Astrocyte (in vitro differentiated cells and primary cell): ENCODE measurements around the gene OSBPL9. TPM values are rescaled to one million over a fixed set of nuclear protein-coding genes. Genes with fewer than 3 reads are reported as not detected.

ENCODE experiments used
- DNase-seq: peaks from one replicate; pipeline ENCODE4 v3.0.0-alpha.2; 2010; ENCODE audit warnings: low read depth
- FAIRE-seq: peaks from 2 replicates; lab custom pipeline; 2011; peaks lifted over from hg19 to GRCh38; lab: Jason Lieb, UNC
- H2AFZ ChIP-seq: 2 replicates; pipeline ENCODE4 v1.6.0; 2012; ENCODE audit warnings: low read depth, low read length, inconsistent platforms
- H3K27ac ChIP-seq: 2 replicates; pipeline ENCODE4 v1.5.1; 2011; ENCODE audit warnings: low read depth, low read length, inconsistent platforms
- H3K27me3 ChIP-seq: 2 replicates; pipeline ENCODE4 v1.6.0; 2011; ENCODE audit warnings: low read length, inconsistent platforms; ENCODE audit not compliant: insufficient read depth
- H3K36me3 ChIP-seq: 2 replicates; pipeline ENCODE4 v1.5.1; 2011; ENCODE audit warnings: low read length, inconsistent platforms; ENCODE audit not compliant: insufficient read depth
- H3K4me1 ChIP-seq: 2 replicates; pipeline ENCODE4 v1.5.1; 2011; ENCODE audit warnings: low read length, inconsistent platforms; ENCODE audit not compliant: insufficient read depth
- H3K4me2 ChIP-seq: 2 replicates; pipeline ENCODE4 v1.6.0; 2012; ENCODE audit warnings: low read length, inconsistent platforms
- H3K4me3 ChIP-seq: 2 replicates; pipeline ENCODE4 v1.5.1; 2011; ENCODE audit warnings: low read depth, mild to moderate bottlenecking, low read length, inconsistent platforms; ENCODE audit not compliant: insufficient read depth
- H3K79me2 ChIP-seq: 2 replicates; pipeline ENCODE4 v1.6.0; 2012; ENCODE audit warnings: mild to moderate bottlenecking, low read length, inconsistent platforms; ENCODE audit not compliant: insufficient read depth
- H3K9ac ChIP-seq: 2 replicates; pipeline ENCODE4 v1.6.0; 2012; ENCODE audit warnings: mild to moderate bottlenecking, low read length, inconsistent platforms
- H3K9me3 ChIP-seq: 2 replicates; pipeline ENCODE4 v1.5.1; 2012; ENCODE audit warnings: low read depth, mild to moderate bottlenecking, low read length, inconsistent platforms; ENCODE audit not compliant: insufficient read depth
- H4K20me1 ChIP-seq: 2 replicates; pipeline ENCODE4 v1.6.0; 2012; ENCODE audit warnings: low read length, inconsistent platforms; ENCODE audit not compliant: insufficient read depth
- H3K27ac Mint-ChIP-seq: one replicate; pipeline ENCODE4 v1.8.0; 2021; ENCODE audit warnings: mild to moderate bottlenecking, mixed read lengths; ENCODE audit not compliant: unreplicated experiment
- H3K27me3 Mint-ChIP-seq: one replicate; pipeline ENCODE4 v1.8.0; 2021; ENCODE audit warnings: low read depth, mixed read lengths; ENCODE audit not compliant: unreplicated experiment
- H3K36me3 Mint-ChIP-seq: one replicate; pipeline ENCODE4 v1.8.0; 2021; ENCODE audit warnings: low read depth, mixed read lengths; ENCODE audit not compliant: unreplicated experiment
- H3K4me1 Mint-ChIP-seq: one replicate; pipeline ENCODE4 v1.8.0; 2021; ENCODE audit warnings: low read depth, mixed read lengths; ENCODE audit not compliant: unreplicated experiment
- H3K4me3 Mint-ChIP-seq: one replicate; pipeline ENCODE4 v1.8.0; 2021; ENCODE audit warnings: mild to moderate bottlenecking, moderate library complexity, mixed read lengths; ENCODE audit not compliant: unreplicated experiment
- H3K9me3 Mint-ChIP-seq: one replicate; pipeline ENCODE4 v1.8.0; 2021; ENCODE audit warnings: mild to moderate bottlenecking, mixed read lengths; ENCODE audit not compliant: unreplicated experiment
- CTCF ChIP-seq: IDR thresholded peaks from 2 replicates; pipeline ENCODE4 v1.5.1; 2011; ENCODE audit warnings: low read depth, mild to moderate bottlenecking, inconsistent platforms, low read length, moderate library complexity; ENCODE audit not compliant: insufficient read depth
- EZH2 ChIP-seq: IDR thresholded peaks from 2 replicates; pipeline ENCODE4 v1.6.1; 2012; ENCODE audit warnings: mild to moderate bottlenecking, low read length, inconsistent platforms; ENCODE audit not compliant: insufficient read depth
- total RNA-seq: library from RNA; stranded (reverse); gene quantifications from 2 replicates; pipeline ENCODE4 v1.2.1, GENCODE V29; 2021

OSBPL9 gene
- total RNA-seq, 1 donor from 2014 or later: 117 TPM

- H3K27ac ChIP-seq: no peak overlapping the region
- H3K4me3 ChIP-seq: no peak overlapping the region
- H3K9me3 ChIP-seq: no peaks in the 10 kb centered on the region
- TF ChIP-seq EZH2 (no peak), CTCF (no peak)
- no peak overlapping the region for H2AFZ ChIP-seq
- Mint-ChIP-seq H3K36me3 (no peaks in the 10 kb centered on the region), H3K27me3 (no peaks in the 10 kb centered on the region), H3K4me3 (no peak overlapping the region), H3K4me1 (peaks cover 17% of the 10 kb centered on the region), H3K9me3 (no peaks in the 10 kb centered on the region), H3K27ac (no peak overlapping the region)
- H3K36me3 ChIP-seq: no peaks in the 10 kb centered on the region
- no peak overlapping the region for H3K4me2 ChIP-seq
- DNase-seq (peak; percentile 23), FAIRE-seq (no peak)
- no peak overlapping the region for H3K9ac ChIP-seq
- H3K79me2 ChIP-seq: peaks cover 4% of the 10 kb centered on the region
- H4K20me1 ChIP-seq: no peaks in the 10 kb centered on the region
- H3K27me3 ChIP-seq: no peaks in the 10 kb centered on the region
- H3K4me1 ChIP-seq: peaks cover 10% of the 10 kb centered on the region
Observed at GRCh38 chr1:51686450-51686849, 69.6 kb downstream of the OSBPL9 start.

GRCh38 chr1:51689075-51689440 lies 72.2 kb downstream of the OSBPL9 start:
- H3K27ac Mint-ChIP-seq: peak overlapping the region; percentile 41
- no peaks in the 10 kb centered on the region for H3K27me3 Mint-ChIP-seq
- peak; percentile 32 for FAIRE-seq
- no peak overlapping the region for H2AFZ ChIP-seq
- TF ChIP-seq EZH2 (no peak), CTCF (no peak)
- peaks cover 24% of the 10 kb centered on the region for H3K4me1 Mint-ChIP-seq
- H4K20me1 ChIP-seq: no peaks in the 10 kb centered on the region
- peak overlapping the region; percentile 63 for H3K4me2 ChIP-seq
- H3K36me3 Mint-ChIP-seq: no peaks in the 10 kb centered on the region
- no peaks in the 10 kb centered on the region for H3K9me3 Mint-ChIP-seq
- H3K9me3 ChIP-seq: no peaks in the 10 kb centered on the region
- H3K27me3 ChIP-seq: no peaks in the 10 kb centered on the region
- no peak overlapping the region for H3K9ac ChIP-seq
- no peak overlapping the region for H3K4me3 ChIP-seq
- DNase-seq: no peak
- no peak overlapping the region for H3K27ac ChIP-seq
- H3K4me1 ChIP-seq: peaks cover 25% of the 10 kb centered on the region
- H3K79me2 ChIP-seq: peaks cover 4% of the 10 kb centered on the region
- no peak overlapping the region for H3K4me3 Mint-ChIP-seq
- no peaks in the 10 kb centered on the region for H3K36me3 ChIP-seq

GRCh38 chr1:51689643-51690042 lies 72.8 kb downstream of the OSBPL9 start:
- Histone ChIP-seq H2AFZ (no peak overlapping the region), H3K4me1 (peaks cover 26% of the 10 kb centered on the region), H3K4me3 (no peak overlapping the region), H3K4me2 (peak overlapping the region; percentile 63), H3K9me3 (no peaks in the 10 kb centered on the region), H4K20me1 (no peaks in the 10 kb centered on the region), H3K27me3 (no peaks in the 10 kb centered on the region), H3K79me2 (peaks cover 4% of the 10 kb centered on the region), H3K36me3 (no peaks in the 10 kb centered on the region), H3K9ac (peak overlapping the region; percentile 7), H3K27ac (peak overlapping the region; percentile 63)
- no peaks in the 10 kb centered on the region for H3K9me3 Mint-ChIP-seq
- peaks cover 24% of the 10 kb centered on the region for H3K4me1 Mint-ChIP-seq
- no peaks in the 10 kb centered on the region for H3K27me3 Mint-ChIP-seq
- FAIRE-seq: no peak
- H3K36me3 Mint-ChIP-seq: no peaks in the 10 kb centered on the region
- TF ChIP-seq CTCF (no peak), EZH2 (no peak)
- no peak overlapping the region for H3K27ac Mint-ChIP-seq
- no peak overlapping the region for H3K4me3 Mint-ChIP-seq
- no peak for DNase-seq
